ENCODE results near the gene C1R.
"Not testable (repeated sequence)": the region's sequence is repeated elsewhere in the genome, so short reads cannot be mapped to it uniquely, and the experiment has no call there.

The C1R gene

GRCh38 chr12:7068240-7068993 is 23.8 kb downstream of the C1R start:
- DNase-seq (ENCODE audit: low spot score): no peak

- no peak for DNase-seq (ENCODE audit: low spot score)
Measured at GRCh38 chr12:7067096-7067495, 25.1 kb downstream of the C1R start.

- no peak for DNase-seq (ENCODE audit: low spot score)
Measured at GRCh38 chr12:7066596-7066995, 25.6 kb downstream of the C1R start.

GRCh38 chr12:7065073-7065623 is 27.1 kb downstream of the C1R start:
- DNase-seq (ENCODE audit: low spot score): no peak

- no peak for DNase-seq (ENCODE audit: low spot score)
Measured at GRCh38 chr12:7064516-7064915, 27.7 kb downstream of the C1R start.

GRCh38 chr12:7061596-7061995 is 30.6 kb downstream of the C1R start:
- DNase-seq (ENCODE audit: low spot score): no peak

- DNase-seq (ENCODE audit: low spot score): no peak
Measured at GRCh38 chr12:7061138-7061537, 31.1 kb downstream of the C1R start.

GRCh38 chr12:7060353-7060954 is 31.8 kb downstream of the C1R start, which contains the start of gene C1S:
TSS of gene C1S (plus strand) at chr12:7060718. CDS start at chr12:7061913, 1,195 bp downstream.
- DNase-seq (ENCODE audit: low spot score): peak; percentile 13

GRCh38 chr12:7059780-7060179 is 32.5 kb downstream of the C1R start:
- no peak for DNase-seq (ENCODE audit: low spot score)

- DNase-seq (ENCODE audit: low spot score): no peak
Measured at GRCh38 chr12:7058850-7059395, 33.3 kb downstream of the C1R start.

- no peak for DNase-seq (ENCODE audit: low spot score)
Measured at GRCh38 chr12:7058163-7058845, 33.9 kb downstream of the C1R start.

- not testable (repeated sequence) for DNase-seq (ENCODE audit: low spot score)
Measured at GRCh38 chr12:7055736-7056135, 36.5 kb downstream of the C1R start.

GRCh38 chr12:7054925-7055324 is 37.3 kb downstream of the C1R start:
- DNase-seq (ENCODE audit: low spot score): no peak

- DNase-seq (ENCODE audit: low spot score): not testable (repeated sequence)
Measured at GRCh38 chr12:7049973-7050372, 42.3 kb downstream of the C1R start.

GRCh38 chr12:7049445-7049951 is 42.7 kb downstream of the C1R start:
- not testable (repeated sequence) for DNase-seq (ENCODE audit: low spot score)

- no peak for DNase-seq (ENCODE audit: low spot score)
Measured at GRCh38 chr12:7047306-7047705, 44.9 kb downstream of the C1R start.

GRCh38 chr12:7046383-7047105 is 45.7 kb downstream of the C1R start:
- no peak for DNase-seq (ENCODE audit: low spot score)

- no peak for DNase-seq (ENCODE audit: low spot score)
Measured at GRCh38 chr12:7045913-7046312, 46.3 kb downstream of the C1R start.

GRCh38 chr12:7042842-7043241 is 49.4 kb downstream of the C1R start:
- DNase-seq (ENCODE audit: low spot score): no peak

GRCh38 chr12:7039403-7039802 is 52.8 kb downstream of the C1R start:
- DNase-seq (ENCODE audit: low spot score): no peak

GRCh38 chr12:7038591-7038990 is 53.7 kb downstream of the C1R start:
- no peak for DNase-seq (ENCODE audit: low spot score)

GRCh38 chr12:7037411-7037810 is 54.8 kb downstream of the C1R start:
- not testable (repeated sequence) for DNase-seq (ENCODE audit: low spot score)
